HT-29 (cell line): Measurements from ENCODE around the gene EDN2. TPM values are rescaled to one million over a fixed set of nuclear protein-coding genes. Genes with fewer than 3 reads are reported as not detected.

ENCODE experiments used
- DNase-seq: peaks from one replicate; pipeline ENCODE4 v3.0.0-alpha.2; 2015; ENCODE audit warnings: low spot score
- total RNA-seq: library from RNA; depleted of rRNA; stranded (reverse); fragments of >200 nt; shearing (Covaris generic); gene quantifications from 2 replicates; pipeline ENCODE4 v1.2.3, GENCODE V29; 2014

Gene EDN2
- total RNA-seq, 1 experiment from 2014 or later, result 0.46 TPM

- no peak for DNase-seq
Measured at GRCh38 chr1:41498804-41499203, 14.3 kb upstream of the EDN2 start.

GRCh38 chr1:41498391-41498790 is 13.9 kb upstream of the EDN2 start:
- no peak for DNase-seq

- no peak for DNase-seq
Measured at GRCh38 chr1:41497461-41498030, 13.1 kb upstream of the EDN2 start.

GRCh38 chr1:41497056-41497440 is 12.6 kb upstream of the EDN2 start:
- DNase-seq, result no peak

- peak; percentile 63 for DNase-seq
Measured at GRCh38 chr1:41496080-41497055, 11.9 kb upstream of the EDN2 start.

GRCh38 chr1:41495210-41495948 is 10.9 kb upstream of the EDN2 start:
- peak; percentile 60 for DNase-seq

GRCh38 chr1:41494351-41495209 is 10.1 kb upstream of the EDN2 start:
- DNase-seq, result no peak

- no peak for DNase-seq
Measured at GRCh38 chr1:41493626-41494350, 9.3 kb upstream of the EDN2 start.

- DNase-seq, result peak; percentile 33
Measured at GRCh38 chr1:41493117-41493536, 8.6 kb upstream of the EDN2 start.

GRCh38 chr1:41492341-41492848 is 7.9 kb upstream of the EDN2 start:
- DNase-seq, result peak; percentile 69

- DNase-seq, result no peak
Measured at GRCh38 chr1:41490911-41491310, 6.4 kb upstream of the EDN2 start.

GRCh38 chr1:41489561-41489960 is 5.1 kb upstream of the EDN2 start:
- DNase-seq, result no peak

GRCh38 chr1:41488040-41488951 is 3.8 kb upstream of the EDN2 start:
- no peak for DNase-seq

- DNase-seq, result no peak
Measured at GRCh38 chr1:41487126-41488039, 2.9 kb upstream of the EDN2 start.

GRCh38 chr1:41486371-41487125 is 2.1 kb upstream of the EDN2 start:
- DNase-seq, result no peak

- DNase-seq, result no peak
Measured at GRCh38 chr1:41486053-41486370, 1.5 kb upstream of the EDN2 start.

- no peak for DNase-seq
Measured at GRCh38 chr1:41485605-41486004, 1.1 kb upstream of the EDN2 start.

- no peak for DNase-seq
Measured at GRCh38 chr1:41483960-41484401, 502 bp downstream of the EDN2 start.
